ENCODE data around the gene AOPEP. TPM values are rescaled to one million over a fixed set of nuclear protein-coding genes. Genes with fewer than 3 reads are reported as not detected.

The AOPEP gene
- total and polyA plus RNA-seq, 2 donors (not counting 1 experiment from before 2014, with no cell fraction given): 66.1 to 94.1 TPM

DNA sequence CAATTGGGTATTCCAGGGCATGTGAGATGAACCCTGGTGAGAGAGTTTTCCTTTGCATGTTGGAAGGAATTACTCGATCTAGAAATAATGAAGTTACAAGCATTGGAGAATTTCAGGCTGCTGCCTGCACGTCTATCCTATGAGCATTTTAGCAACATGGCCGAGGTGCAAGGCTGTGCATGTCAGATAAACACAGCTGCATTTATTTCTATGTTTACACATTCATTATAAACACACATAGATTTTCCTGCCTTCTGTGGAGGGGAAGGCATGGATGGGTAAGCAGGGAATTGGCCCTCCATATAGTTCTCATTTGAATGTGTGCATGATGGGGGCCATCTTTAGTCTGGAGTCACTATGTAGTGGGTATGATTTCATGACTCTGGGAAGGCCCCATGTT is 42.3 kb downstream of the AOPEP start:
- TF ChIP-seq EZH2 (IDR thresholded peaks at IDR 0.05; ENCODE audit: low read length, missing control alignments): no peak
- TF ChIP-seq, protein P1, sequence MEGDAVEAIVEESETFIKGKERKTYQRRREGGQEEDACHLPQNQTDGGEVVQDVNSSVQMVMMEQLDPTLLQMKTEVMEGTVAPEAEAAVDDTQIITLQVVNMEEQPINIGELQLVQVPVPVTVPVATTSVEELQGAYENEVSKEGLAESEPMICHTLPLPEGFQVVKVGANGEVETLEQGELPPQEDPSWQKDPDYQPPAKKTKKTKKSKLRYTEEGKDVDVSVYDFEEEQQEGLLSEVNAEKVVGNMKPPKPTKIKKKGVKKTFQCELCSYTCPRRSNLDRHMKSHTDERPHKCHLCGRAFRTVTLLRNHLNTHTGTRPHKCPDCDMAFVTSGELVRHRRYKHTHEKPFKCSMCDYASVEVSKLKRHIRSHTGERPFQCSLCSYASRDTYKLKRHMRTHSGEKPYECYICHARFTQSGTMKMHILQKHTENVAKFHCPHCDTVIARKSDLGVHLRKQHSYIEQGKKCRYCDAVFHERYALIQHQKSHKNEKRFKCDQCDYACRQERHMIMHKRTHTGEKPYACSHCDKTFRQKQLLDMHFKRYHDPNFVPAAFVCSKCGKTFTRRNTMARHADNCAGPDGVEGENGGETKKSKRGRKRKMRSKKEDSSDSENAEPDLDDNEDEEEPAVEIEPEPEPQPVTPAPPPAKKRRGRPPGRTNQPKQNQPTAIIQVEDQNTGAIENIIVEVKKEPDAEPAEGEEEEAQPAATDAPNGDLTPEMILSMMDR (conservative IDR thresholded peaks at IDR 0.05 in 1 of 2, IDR thresholded peaks at IDR 0.05 in 1 of 2; ENCODE audit: low read depth in 1 of 2, low read length in 2 of 2): no peak
- H4K20me1 ChIP-seq (ENCODE audit: control insufficient read depth, extremely low read depth, insufficient read depth, low read length): no peaks in the 10 kb centered on the region
- H3K9me3 ChIP-seq (ENCODE audit: control insufficient read depth, insufficient read depth, low read depth, low read length): no peaks in the 10 kb centered on the region

DNA sequence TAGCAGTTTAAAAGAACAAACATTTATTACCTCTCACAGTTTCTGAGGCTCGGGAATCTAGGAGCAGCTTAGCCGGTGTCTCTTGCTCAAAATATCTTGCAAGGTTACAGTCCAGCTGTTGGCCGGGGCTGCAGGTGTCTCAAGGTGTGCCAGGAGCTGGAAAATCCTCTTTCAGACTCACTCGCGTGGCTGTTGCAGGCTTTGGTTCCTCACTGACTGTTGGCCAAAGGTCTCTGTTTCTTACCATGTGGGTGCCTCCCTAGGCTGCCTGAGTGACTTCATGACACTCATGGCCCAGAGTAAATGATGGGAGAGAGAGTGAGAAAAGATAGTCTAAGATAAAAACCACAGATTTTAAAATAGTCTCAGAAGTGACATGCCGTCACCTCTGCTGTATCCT is 43.8 kb downstream of the AOPEP start:
- Histone ChIP-seq H3K36me3 (ENCODE audit: control insufficient read depth, insufficient read depth, low read length) (no peaks in the 10 kb centered on the region), H3K27ac (ENCODE audit: insufficient read depth, low read length) (no peak overlapping the region), H4K20me1 (ENCODE audit: control insufficient read depth, extremely low read depth, insufficient read depth, low read length) (no peaks in the 10 kb centered on the region), H3K4me1 (ENCODE audit: control insufficient read depth, extremely low read depth, insufficient read depth, low read length) (no peaks in the 10 kb centered on the region), H3K27me3 (ENCODE audit: control insufficient read depth, insufficient read depth, low read length) (no peaks in the 10 kb centered on the region), H3K9ac (ENCODE audit: insufficient read depth, low read length) (no peak overlapping the region), H2AFZ (ENCODE audit: low read length) (no peak overlapping the region), H3K9me3 (ENCODE audit: control insufficient read depth, insufficient read depth, low read depth, low read length) (no peaks in the 10 kb centered on the region), H3K79me2 (ENCODE audit: control insufficient read depth, insufficient read depth, low read length) (no peaks in the 10 kb centered on the region), H3K4me3 (replicated peaks in 1 of 4; ENCODE audit: control extremely low read depth in 1 of 4, insufficient read depth in 1 of 4, low read depth in 3 of 4, low read length in 4 of 4) (no peak overlapping the region), H3K4me2 (ENCODE audit: extremely low read depth, insufficient read depth, low read length) (no peak overlapping the region)
- DNase-seq (ENCODE audit: low read depth in 2 of 2): no peak
- no peak for TF ChIP-seq EZH2 (IDR thresholded peaks at IDR 0.05; ENCODE audit: low read length, missing control alignments)
- TF ChIP-seq, protein P1 (conservative IDR thresholded peaks at IDR 0.05 in 1 of 2, IDR thresholded peaks at IDR 0.05 in 1 of 2; ENCODE audit: low read depth in 1 of 2, low read length in 2 of 2): no peak

More for the DNA sequence above, 42.3 kb downstream of the AOPEP start:
- Histone ChIP-seq H3K4me2 (ENCODE audit: extremely low read depth, insufficient read depth, low read length) (no peak overlapping the region), H3K4me3 (replicated peaks in 1 of 4; ENCODE audit: control extremely low read depth in 1 of 4, insufficient read depth in 1 of 4, low read depth in 3 of 4, low read length in 4 of 4) (no peak overlapping the region), H3K27me3 (ENCODE audit: control insufficient read depth, insufficient read depth, low read length) (no peaks in the 10 kb centered on the region), H3K9ac (ENCODE audit: insufficient read depth, low read length) (no peak overlapping the region), H3K4me1 (ENCODE audit: control insufficient read depth, extremely low read depth, insufficient read depth, low read length) (no peaks in the 10 kb centered on the region), H2AFZ (ENCODE audit: low read length) (no peak overlapping the region), H3K79me2 (ENCODE audit: control insufficient read depth, insufficient read depth, low read length) (no peaks in the 10 kb centered on the region), H3K27ac (ENCODE audit: insufficient read depth, low read length) (no peak overlapping the region), H3K36me3 (ENCODE audit: control insufficient read depth, insufficient read depth, low read length) (no peaks in the 10 kb centered on the region)
- peak in 1 of 2 donors; percentile 53 for DNase-seq (ENCODE audit: low read depth in 2 of 2)

DNA sequence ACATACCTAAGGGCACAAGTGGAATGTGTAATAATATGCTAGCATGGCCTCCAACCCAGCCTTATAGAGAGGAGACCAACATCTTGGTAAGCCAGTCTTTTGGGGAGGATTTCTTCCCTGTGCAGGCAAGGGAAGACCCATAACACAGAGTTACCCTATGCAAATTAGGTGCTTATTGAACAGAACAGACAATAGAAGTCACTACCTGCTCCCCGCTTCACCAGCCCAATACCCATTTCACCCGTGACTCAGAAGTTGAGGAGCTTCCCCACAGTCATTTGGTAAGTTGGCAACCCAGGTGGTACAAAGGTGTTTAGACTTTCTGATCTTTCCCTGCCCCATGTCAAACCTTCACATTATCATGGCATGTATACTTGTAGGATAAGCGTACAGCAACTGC is 44.6 kb downstream of the AOPEP start:
- TF ChIP-seq, protein P1 (conservative IDR thresholded peaks at IDR 0.05 in 1 of 2, IDR thresholded peaks at IDR 0.05 in 1 of 2; ENCODE audit: low read depth in 1 of 2, low read length in 2 of 2): no peak
- no peak for TF ChIP-seq EZH2 (IDR thresholded peaks at IDR 0.05; ENCODE audit: low read length, missing control alignments)
- H3K4me1 ChIP-seq (ENCODE audit: control insufficient read depth, extremely low read depth, insufficient read depth, low read length): no peaks in the 10 kb centered on the region
- no peak overlapping the region for H3K4me2 ChIP-seq (ENCODE audit: extremely low read depth, insufficient read depth, low read length)
- H3K4me3 ChIP-seq (replicated peaks in 1 of 4; ENCODE audit: control extremely low read depth in 1 of 4, insufficient read depth in 1 of 4, low read depth in 3 of 4, low read length in 4 of 4): no peak overlapping the region
- no peaks in the 10 kb centered on the region for H4K20me1 ChIP-seq (ENCODE audit: control insufficient read depth, extremely low read depth, insufficient read depth, low read length)
- no peak overlapping the region for H2AFZ ChIP-seq (ENCODE audit: low read length)
- H3K27me3 ChIP-seq (ENCODE audit: control insufficient read depth, insufficient read depth, low read length): no peaks in the 10 kb centered on the region
- H3K9ac ChIP-seq (ENCODE audit: insufficient read depth, low read length): no peak overlapping the region
- H3K36me3 ChIP-seq (ENCODE audit: control insufficient read depth, insufficient read depth, low read length): no peaks in the 10 kb centered on the region
- no peaks in the 10 kb centered on the region for H3K79me2 ChIP-seq (ENCODE audit: control insufficient read depth, insufficient read depth, low read length)
- H3K27ac ChIP-seq (ENCODE audit: insufficient read depth, low read length): no peak overlapping the region
- DNase-seq (ENCODE audit: low read depth in 2 of 2): no peak
- H3K9me3 ChIP-seq (ENCODE audit: control insufficient read depth, insufficient read depth, low read depth, low read length): no peaks in the 10 kb centered on the region
